ENCODE results near the gene TVP23A. TPM values are rescaled to one million over a fixed set of nuclear protein-coding genes. Genes with fewer than 3 reads are reported as not detected.

Gene TVP23A
- total RNA-seq, 1 experiment from 2014 or later, result 3.1 TPM

DNA sequence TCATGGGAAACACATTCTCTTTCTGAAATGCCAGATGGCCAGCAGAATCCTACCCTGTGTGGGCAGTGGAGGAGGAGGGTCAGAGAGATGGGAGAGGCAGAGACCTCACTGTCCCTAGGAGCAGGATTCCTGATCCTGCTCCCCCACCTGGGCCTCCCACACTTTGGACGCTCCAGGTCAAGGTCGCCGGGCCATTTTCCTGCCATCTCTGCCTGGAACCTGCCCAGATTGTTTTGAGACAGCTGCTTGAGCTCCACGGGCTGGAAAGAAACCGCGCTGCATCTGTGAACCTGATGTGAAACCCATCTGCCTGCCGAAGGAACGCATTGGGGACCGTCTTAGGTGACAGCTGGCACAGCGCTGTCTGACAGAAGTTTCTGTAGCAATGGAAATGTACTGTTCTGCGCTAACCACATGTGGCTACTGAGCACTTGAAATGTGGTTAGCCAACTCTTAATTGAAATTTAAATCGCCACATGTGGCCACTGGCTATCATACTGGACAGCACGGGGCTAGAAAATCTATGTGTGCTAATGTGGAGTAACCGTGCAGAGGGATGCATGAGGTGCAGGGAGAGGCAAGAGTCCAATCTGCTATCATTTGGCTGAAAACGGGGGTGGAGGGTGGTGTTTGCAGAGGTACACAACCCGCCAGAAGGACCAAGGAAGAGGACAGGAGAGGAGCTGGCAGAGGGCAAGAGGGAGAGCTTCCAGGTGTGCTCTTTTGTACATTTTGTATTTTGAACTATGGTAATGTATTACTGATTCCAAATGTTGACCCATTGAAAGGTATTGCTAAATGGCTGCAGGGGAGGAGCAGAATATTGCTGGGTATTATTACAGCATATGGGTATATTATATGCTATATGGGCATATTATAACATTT lies 90.3 kb downstream of the TVP23A start:
- Histone ChIP-seq H2BK120ac (ENCODE audit: low read depth, low read length, poor library complexity, severe bottlenecking) (no peak overlapping the region), H3T11ph (ENCODE audit: low read length) (no peak overlapping the region), H3K9me3 (ENCODE audit: control insufficient read depth, low read depth, low read length) (no peaks in the 10 kb centered on the region), H3K27ac (ENCODE audit: insufficient read length, low read depth, low read length) (no peak overlapping the region), H3K4ac (ENCODE audit: low read depth, low read length) (no peak overlapping the region), H2BK12ac (ENCODE audit: insufficient read length, low read depth, low read length) (no peak overlapping the region), H4K20me1 (ENCODE audit: control insufficient read depth, insufficient read depth, insufficient read length) (no peaks in the 10 kb centered on the region), H2BK20ac (ENCODE audit: low read depth, low read length, poor library complexity, severe bottlenecking) (no peak overlapping the region), H4K5ac (ENCODE audit: insufficient read length, low read depth, low read length) (no peak overlapping the region), H3K23ac (ENCODE audit: insufficient read length, low read depth, low read length) (no peak overlapping the region), H4K91ac (ENCODE audit: insufficient read length, low read depth, low read length) (no peak overlapping the region), H3K79me2 (ENCODE audit: insufficient read depth, low read length) (no peaks in the 10 kb centered on the region), H3K56ac (ENCODE audit: insufficient read length, low read depth, low read length) (no peak overlapping the region), H3K4me2 (ENCODE audit: insufficient read depth, insufficient read length, low read length) (no peak overlapping the region), H3K9ac (ENCODE audit: extremely low read depth, insufficient read length, low read length) (no peak overlapping the region), H3K27me3 (ENCODE audit: insufficient read depth, low read length) (no peaks in the 10 kb centered on the region), H2BK15ac (ENCODE audit: low read depth, low read length) (no peak overlapping the region), H2BK5ac (ENCODE audit: insufficient read length, low read length) (no peak overlapping the region), H2AFZ (ENCODE audit: low read length) (no peak overlapping the region), H3K79me1 (ENCODE audit: insufficient read depth, low read depth, low read length, poor library complexity, severe bottlenecking) (no peaks in the 10 kb centered on the region), H3K14ac (ENCODE audit: insufficient read depth, low read length) (no peak overlapping the region), H2AK5ac (ENCODE audit: insufficient read length, low read length) (no peak overlapping the region), H4K8ac (replicated peaks; ENCODE audit: insufficient read length, low read depth, low read length) (no peak overlapping the region), H3K4me1 (ENCODE audit: insufficient read depth, low read length) (no peaks in the 10 kb centered on the region), H3K18ac (ENCODE audit: insufficient read length, low read depth, low read length) (no peak overlapping the region), H3K23me2 (ENCODE audit: insufficient read length, low read depth, low read length, poor library complexity, severe bottlenecking) (no peaks in the 10 kb centered on the region)
- no peak overlapping the region for H3K27ac Mint-ChIP-seq
- H3K36me3 Mint-ChIP-seq (ENCODE audit: insufficient read depth in 1 of 3, low read depth in 3 of 3), result peaks cover 0 to 4% (median 3%) of the 10 kb centered on the region in 3 experiments; a peak in 3 of 7 replicates
- H3K9me3 Mint-ChIP-seq, result peaks cover 1 to 2% of the 10 kb centered on the region in 2 experiments; a peak in 3 of 5 replicates
- no peak for TF ChIP-seq CTCF (conservative IDR thresholded peaks at IDR 0.05)
- no CpG with 5 or more reads among the region's 16 CpGs for WGBS (ENCODE audit: extremely low coverage, insufficient read length, low lambda C conversion rate)
- H3K4me3 Mint-ChIP-seq, result no peak overlapping the region
- no peak for DNase-seq
- peaks cover 0 to 4% of the 10 kb centered on the region in 2 experiments; a peak in 3 of 4 replicates for H3K4me1 Mint-ChIP-seq
- H3K27me3 Mint-ChIP-seq (ENCODE audit: low read depth), result no peaks in the 10 kb centered on the region

Other genes with a start within 250 kb of the TVP23A start
- 14.4 and 15.1 TPM in 2 replicates for gene EMP2, start 238.2 kb downstream of the TVP23A start, total RNA-seq (2021)
- 0.31 TPM in 1 of 2 replicates, not detected in the other for gene TEKT5, start 123.9 kb downstream of the TVP23A start, total RNA-seq (2021)
- gene NUBP1, start 75.0 kb downstream of the TVP23A start, total RNA-seq (2021), result 36.5 and 37.6 TPM in 2 replicates
- not detected in 2 replicates for gene CIITA, start 58.4 kb upstream of the TVP23A start, total RNA-seq (2021)
- 27.5 and 28.3 TPM in 2 replicates for gene DEXI, start 123.7 kb upstream of the TVP23A start, total RNA-seq (2021)
- gene CLEC16A, start 125.8 kb upstream of the TVP23A start, total RNA-seq (2021), result 14.6 and 15.2 TPM in 2 replicates